Right ventricle myocardium inferior (tissue), 1 donor: ENCODE measurements around the gene RBM4B. TPM values are rescaled to one million over a fixed set of nuclear protein-coding genes. Genes with fewer than 3 reads are reported as not detected.

Source experiments
- ATAC-seq: fragments of 200-7000 bp; cut with Tn5 transposase; one replicate; pipeline ENCODE4 v1.9.1; 2020; ENCODE audit warnings: mild to moderate bottlenecking, moderate library complexity
- DNase-seq: peaks from one replicate; pipeline ENCODE4 v3.0.0; 2021; ENCODE audit errors: missing footprints
- intact Hi-C: fragments of 100-400 bp; cut with DNase I; formaldehyde crosslinking; loops from one replicate; pipeline ENCODE4 v1.11.0; 2022
- total RNA-seq: library from RNA; stranded (reverse); fragmentation: NEBNext Ultra II Directional; extraction: Animal tissue kit (Norgen Biotek cat#: 25700); gene quantifications from one replicate; pipeline ENCODE4 v1.2.1, GENCODE V29; 2021
- donor health status: DM: no; HTN: yes; CAD: no; lungs with severe emphysema.

RBM4B gene
- total RNA-seq, 1 donor from 2014 or later: 14.0 TPM

DNA sequence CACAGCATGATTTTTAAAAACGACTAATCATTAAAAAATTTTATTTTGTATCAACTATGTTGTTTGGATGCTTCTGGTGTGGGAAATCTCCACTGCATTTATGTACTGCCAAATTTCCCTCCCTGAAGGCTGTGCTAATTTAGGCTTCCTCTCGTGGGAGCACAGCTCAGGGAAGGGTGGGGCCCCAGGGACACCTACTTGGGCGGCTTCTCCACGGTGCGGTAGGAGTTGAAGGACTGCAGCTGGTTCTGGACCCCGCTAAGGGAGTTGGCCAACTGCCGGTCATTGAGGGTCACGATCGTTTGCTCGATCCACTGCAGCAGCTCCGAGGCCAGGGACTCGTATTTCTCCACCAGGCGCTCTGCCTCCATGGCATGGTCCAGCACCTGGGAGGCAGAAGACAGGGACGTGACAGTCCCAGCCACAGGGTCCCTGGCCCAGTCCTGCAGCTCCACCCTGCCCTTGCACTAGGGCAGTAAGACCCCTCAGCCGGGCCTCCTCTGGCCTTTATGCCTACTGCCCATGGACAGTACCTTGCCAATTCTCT lies 32.8 kb upstream of the RBM4B start:
- peak; percentile 49 for DNase-seq
- no peak for ATAC-seq
- intact Hi-C loops: no loop called here

DNA sequence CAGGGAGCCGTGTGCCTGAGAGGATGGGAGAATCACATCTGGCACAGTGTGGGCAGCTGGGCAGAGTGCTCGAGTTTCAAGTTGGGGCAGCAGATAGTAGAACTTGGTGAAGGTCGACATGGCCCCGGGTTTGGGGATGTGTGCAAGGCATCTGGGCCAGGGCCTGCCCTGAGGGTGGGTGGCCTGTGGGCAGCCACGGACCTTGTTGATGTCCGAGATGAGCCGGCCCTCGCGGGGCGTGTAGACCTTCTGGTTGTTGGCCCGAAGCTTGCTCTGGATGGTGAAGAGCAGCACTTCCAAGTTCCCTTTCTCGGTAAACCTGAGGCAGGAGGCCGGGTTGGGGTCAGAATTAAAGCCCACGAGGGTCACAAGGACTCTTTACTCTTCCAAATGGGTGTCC lies 31.0 kb upstream of the RBM4B start:
- ATAC-seq: no peak

DNA sequence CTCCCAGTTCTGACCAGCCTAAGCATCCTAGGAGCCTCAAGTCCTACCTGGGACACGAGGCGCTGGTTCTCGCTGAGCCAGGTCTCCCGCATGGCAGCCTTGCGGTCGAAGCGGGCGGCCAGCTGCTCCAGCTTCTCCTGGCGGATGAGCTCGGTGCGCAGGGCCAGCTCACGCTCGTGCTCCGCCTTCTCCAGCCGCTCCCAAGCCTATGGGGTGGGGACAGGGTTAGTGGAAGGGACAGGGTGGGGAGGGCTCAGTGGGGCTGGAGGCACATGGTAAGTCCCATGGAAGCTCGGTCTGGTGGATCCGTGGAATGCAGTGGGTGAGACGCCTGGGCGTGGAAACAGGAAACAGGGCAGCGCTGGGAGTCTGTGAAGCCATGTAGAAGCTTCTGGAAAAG lies 30.4 kb upstream of the RBM4B start:
- ATAC-seq (no peak), DNase-seq (peak; percentile 59)
- intact Hi-C loops: no loop called here

More for the DNA sequence above, 31.0 kb upstream of the RBM4B start:
- DNase-seq: peak; percentile 50
- intact Hi-C loops: no loop called here

DNA sequence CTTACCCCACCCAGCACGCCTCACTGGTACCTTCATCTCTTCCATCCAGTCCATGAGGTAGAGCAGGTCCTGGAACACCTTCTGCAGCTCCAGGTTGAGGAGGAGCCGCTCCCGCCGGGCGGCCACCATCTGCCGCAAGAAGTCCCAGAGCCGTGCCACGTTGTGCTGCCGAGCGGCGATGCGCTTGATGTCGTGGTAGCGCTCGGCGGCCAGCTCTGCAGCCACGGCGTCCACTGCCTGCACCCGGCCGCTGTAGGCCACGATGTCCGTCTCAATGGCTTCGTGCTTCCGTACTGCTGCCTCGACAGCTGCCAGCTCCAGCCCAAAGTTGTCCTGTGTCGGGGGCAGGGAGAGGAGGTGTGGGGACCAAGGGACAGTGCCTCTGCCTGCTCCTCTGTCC lies 29.8 kb upstream of the RBM4B start:
- intact Hi-C loops: no loop called here
- ATAC-seq (no peak), DNase-seq (peak; percentile 60)

DNA sequence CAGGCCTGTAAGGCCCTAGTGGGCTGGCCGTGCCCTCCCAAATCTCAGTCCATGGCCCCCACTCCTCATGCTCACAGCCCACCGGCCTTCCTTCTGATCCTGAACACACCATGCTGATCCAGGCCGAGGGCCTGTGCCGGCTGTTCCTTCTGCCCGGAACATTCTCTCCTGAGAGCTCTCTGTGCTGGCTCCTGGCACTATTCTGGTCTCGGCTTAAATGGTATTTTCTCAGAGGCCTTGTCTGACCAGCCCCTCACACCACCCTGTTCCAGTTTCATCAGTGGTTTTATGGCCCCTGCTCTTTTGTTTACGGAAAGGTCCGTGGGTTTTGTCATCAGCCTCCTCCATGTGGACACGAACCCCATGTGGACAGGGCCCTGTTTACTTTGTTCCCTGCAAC lies 29.3 kb upstream of the RBM4B start:
- DNase-seq (peak; percentile 45), ATAC-seq (no peak)
- intact Hi-C loops: no loop called here

DNA sequence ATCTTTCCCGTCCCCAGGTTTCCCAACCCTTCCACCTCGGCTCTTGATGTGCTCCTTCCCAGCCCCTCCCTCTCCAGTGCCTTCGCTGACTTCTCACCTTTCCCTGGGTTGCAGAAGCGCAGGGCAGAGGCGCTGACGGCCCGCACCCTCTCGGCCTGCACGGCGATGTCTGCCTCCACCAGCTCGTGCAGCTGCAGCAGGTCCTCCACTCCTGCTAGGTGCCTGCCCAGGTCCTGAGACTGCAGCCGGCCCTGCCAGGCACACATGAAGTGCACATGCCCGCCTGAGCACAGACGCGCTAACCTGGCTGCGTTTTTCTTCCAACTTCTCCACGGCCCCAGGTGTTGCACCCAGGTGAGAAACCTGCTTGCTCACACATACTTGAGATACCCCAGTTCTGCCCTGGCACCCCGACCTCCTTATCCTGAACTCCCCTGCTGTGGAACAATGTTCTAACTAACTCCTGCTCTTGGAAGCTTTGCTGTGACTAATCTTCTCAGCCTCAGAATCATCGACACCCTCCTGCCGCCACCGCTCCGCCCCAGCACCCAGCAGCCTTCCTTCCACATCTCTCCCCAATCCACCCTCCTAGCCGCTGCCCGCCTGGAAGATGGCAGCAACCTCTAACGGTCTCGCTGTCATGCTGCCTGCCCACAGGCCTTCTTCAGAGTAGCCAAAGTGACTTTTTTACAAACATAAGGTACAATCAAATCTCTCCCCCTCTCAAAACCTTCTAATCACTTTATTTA lies 28.1 kb upstream of the RBM4B start:
- ATAC-seq (no peak), DNase-seq (no peak)
- intact Hi-C loops: no loop called here

DNA sequence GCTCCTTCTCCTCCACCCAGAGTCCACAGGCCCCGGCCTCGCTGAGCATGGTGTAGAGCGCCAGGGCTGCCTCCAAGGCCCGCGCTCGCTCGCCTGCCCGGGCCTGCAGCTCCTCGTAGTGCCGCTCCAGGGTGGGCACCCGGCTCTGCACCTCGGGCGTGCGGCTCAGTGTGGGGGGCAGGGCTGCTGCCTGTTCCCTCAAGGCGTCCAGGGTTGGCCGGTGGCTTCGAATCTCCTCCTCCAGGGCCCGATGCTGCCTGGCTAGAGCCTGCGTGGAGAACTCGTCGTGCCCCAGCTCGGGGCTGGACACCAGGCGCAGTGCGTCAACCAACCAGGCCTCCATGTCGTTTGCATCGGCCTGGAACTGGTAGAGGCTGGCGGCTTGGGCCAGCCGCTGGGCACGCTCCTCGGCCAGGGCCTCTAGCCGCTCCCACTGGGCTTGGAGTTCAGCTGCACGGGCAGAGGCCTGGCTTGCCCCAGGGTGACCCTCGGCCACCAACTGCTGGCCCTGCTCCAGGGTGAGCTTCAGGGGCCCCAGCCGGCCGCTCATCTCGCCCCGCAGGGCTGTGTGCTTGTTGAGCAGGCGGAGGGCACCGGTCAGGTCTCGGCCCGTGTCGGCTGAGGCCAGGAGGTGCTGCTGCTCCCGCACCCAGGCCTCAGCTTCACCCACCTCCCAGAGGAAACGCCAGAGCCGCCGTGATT lies 27.1 kb upstream of the RBM4B start:
- intact Hi-C loops: no loop called here
- DNase-seq: no peak
- ATAC-seq: no peak

DNA sequence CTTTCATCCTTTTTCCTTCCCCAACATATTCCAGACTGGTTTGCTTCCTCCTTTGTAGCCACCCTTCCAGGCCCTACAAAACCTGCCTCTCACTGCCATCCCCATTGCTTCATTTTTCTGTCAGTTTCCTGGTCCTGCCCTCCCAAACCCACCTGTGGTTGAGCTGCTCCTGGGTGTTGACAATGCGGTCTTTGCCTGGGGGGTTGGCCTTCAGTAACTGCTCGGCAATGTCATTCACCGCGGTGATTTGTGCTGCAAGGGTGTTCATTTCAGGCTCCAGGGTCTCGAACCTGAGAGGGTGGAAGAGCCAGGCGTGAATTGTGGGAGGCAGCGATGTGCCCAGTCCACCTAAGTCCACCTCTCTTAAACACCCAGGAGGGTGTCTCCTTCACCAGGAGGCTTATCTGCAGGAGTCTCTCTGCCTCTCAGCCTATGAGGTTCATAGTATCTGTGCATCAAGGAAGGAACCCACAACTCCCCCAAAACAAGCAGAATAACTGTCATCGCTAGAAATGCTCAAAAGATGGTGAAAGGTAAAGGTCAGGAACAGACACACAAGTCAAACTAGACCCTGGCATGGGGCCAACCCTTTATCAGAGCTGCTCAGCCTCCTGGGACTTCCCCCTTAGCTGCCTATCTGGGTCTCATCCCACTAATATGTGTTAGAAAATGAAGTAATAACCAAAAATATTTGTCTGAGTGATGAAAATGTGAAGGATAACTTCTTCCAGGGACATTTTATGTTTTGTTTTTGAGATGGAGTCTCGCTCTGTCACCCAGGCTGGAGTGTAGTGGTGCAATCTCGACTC lies 23.9 kb upstream of the RBM4B start:
- intact Hi-C loops: no loop called here
- ATAC-seq (no peak), DNase-seq (no peak)

DNA sequence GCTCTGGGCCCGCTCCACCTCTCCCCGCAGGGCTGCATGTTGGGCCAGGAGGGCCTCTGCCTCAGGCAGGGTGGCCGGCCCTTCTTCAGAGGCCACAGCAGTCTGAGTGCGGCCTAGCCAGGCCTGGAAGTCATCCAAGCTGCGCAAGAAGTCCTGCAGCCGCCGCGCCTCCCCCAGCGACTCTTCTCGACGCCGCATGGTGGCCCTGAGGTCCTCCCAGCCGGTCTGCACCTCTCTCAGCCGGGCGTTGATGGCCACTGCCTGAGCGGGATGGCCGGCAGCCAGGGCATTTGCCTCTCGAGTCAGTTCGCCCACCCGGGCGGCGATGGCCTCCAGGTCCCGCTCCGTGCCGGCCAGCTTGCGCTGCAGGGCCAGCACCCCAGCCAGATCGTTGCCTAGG lies 23.1 kb upstream of the RBM4B start:
- no peak for DNase-seq
- no peak for ATAC-seq
- intact Hi-C loops: no loop called here

DNA sequence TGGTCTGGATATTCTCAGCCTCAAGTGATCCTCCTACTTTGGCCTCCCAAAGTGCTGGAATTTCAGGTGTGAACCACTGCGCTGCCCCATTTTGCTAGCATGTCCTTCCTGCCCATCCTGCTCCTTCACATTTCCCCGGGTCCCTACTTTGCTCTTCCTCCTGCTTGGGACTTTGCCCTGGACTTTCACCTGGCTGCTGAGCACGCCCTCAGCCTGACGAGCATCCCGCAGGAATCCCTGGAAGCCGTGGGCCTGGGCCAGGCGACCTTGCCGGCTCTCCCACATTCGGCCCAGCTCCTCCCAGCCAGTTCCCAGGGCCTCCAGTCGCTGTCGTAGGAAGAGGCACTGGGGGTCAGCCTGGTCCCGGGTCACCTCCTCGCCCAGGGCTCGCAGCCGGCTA lies 22.6 kb upstream of the RBM4B start:
- intact Hi-C loops: no loop called here
- no peak for DNase-seq
- ATAC-seq: no peak

DNA sequence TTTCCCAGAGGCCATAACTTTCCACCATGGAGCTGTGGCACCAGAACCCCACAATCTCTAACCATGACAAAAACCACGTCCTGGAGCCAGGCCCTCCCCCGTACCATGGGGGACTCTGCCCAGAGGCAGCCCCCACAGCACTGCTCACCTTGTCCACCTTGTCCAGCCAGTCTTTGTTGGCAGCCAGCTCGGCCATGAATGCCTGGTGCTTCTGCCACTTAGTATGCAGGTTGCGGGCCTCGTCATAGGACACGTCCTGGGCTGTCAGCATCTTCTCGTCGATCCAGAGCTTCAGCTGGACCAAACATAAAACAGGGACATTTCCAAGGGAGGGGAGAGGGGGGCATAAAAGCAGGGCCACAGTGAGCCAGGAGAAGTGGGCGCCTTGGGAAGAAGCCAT lies 20.8 kb upstream of the RBM4B start:
- DNase-seq (no peak), ATAC-seq (no peak)
- intact Hi-C loops: no loop called here

DNA sequence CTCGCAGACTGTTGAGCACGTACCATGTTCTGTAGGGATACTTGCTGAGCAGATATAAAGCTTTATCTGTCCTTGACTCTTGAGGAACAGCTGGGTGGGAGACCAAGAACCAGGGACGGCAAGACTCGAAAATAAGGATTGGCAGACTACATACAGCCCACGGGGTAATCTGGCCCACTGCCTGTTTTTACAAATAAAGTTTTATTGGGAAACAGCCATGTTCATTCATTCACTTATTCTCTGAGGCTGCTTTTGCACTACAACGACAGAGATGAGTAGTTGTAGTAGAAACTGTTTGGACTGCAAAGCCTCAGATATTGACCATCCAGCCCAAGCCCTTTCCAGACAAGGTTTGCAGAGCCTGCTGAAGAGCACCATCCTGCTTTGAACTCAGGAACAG lies 20.3 kb upstream of the RBM4B start:
- ATAC-seq (no peak), DNase-seq (no peak)
- intact Hi-C loops: no loop called here

DNA sequence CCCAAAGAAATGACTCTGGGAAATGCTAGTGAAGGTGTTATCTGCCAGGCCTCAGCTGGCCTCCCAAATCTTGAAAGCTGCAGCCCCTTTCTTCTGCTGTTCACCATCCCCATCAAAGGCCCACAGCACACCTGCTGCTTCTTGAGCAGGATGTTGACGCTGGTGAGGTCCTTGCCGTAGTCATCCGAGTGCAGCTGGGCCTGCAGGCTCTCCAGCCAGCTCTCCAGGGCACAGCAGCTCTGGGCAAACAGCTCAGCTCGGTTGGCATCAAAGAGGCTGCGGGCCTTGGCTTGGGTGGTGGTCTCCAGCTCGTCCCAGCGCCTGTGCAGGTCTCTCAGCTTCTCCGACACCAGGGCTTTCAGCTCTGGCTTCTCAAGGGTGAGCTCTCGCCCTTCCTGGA lies 18.5 kb upstream of the RBM4B start:
- intact Hi-C loops: no loop called here
- ATAC-seq: no peak
- DNase-seq: peak; percentile 4

DNA sequence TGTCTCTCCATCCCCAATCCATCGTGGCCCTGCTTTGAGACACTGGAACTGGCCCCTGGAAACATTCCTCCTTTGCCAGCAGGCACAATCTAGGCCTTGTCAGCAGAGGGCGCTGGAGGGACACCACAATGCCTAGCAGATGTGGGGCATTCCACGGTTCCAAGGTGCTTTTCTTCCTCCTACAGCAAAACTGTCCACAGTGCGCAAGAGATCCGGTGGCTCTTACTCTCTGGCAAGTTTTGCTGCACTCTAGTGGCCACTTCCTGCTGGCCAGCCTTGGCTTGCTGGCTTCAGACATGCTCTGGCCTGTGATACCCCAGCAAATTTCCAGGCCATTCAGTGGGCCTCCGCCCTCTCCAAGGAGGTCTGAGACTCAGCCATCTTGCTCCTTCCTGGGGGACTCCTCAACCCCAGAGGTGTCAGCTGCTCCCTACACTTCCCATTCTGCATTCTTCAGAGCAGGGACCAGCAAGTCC lies 17.1 kb upstream of the RBM4B start:
- peak; percentile 80 for ATAC-seq
- intact Hi-C loops: loop anchor here (1.0 kb wide), 1 partner anchor 140 kb away; no protein-coding TSS in a partner anchor

DNA sequence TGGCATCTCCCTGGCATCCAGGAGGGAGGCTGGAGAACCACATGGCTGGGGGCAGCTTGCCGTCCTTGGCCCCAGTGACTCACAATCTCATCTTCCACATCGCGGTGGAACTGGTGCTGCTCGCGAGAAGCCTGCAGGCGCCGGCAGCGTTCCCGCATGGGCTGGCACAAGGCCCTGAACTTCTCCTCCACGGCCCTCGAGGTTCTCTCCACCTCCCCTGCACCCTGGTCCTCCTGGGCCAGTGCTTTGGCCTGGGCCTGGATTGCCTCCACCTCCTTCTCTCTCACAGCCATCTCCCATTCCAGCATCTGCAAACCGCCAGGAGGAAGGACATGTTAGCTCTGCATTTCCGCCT lies 16.3 kb upstream of the RBM4B start:
- intact Hi-C loops: loop anchor here (1.0 kb wide), 1 partner anchor 140 kb away; no protein-coding TSS in a partner anchor
- ATAC-seq: no peak
- peak; percentile 57 for DNase-seq

More for the DNA sequence above, 17.1 kb upstream of the RBM4B start:
- peak; percentile 89 for DNase-seq

DNA sequence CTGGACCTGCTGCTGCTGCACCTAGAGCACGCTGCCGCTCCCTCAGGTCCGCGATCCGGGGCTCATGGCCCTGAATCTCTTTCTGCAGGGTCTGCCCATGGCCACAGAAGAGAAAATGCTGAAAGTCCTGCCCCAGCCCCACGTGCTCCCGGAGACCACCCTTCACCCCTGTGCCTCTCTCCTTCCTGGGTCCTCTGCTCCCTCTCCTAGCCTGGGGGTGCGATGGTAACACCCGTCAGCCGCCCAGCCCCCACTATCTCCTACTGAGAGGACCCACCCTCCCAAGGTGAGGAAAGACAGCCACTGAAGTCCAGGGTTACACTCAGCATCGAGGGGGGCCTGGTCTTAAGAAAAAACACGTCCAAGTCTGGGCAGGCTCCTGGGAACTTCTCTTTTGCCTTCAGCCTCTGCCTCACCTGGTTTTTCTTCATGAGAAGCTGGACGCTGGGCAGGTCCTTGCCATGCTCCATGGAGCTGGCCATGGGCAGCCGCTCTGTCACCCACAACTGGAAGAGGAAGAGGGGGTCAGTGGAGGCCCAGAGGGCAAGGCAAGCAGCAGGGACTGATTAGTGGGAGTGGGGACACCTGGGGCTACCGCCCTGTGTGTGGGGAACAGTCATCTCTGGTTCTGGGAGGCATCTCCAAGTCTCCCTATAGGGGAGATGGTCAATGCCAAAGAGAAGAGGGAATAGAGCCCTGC lies 15.8 kb upstream of the RBM4B start:
- DNase-seq (peak; percentile 2), ATAC-seq (no peak)
- intact Hi-C loops: loop anchor here (1.0 kb wide), 1 partner anchor 141 kb away; no protein-coding TSS in a partner anchor

DNA sequence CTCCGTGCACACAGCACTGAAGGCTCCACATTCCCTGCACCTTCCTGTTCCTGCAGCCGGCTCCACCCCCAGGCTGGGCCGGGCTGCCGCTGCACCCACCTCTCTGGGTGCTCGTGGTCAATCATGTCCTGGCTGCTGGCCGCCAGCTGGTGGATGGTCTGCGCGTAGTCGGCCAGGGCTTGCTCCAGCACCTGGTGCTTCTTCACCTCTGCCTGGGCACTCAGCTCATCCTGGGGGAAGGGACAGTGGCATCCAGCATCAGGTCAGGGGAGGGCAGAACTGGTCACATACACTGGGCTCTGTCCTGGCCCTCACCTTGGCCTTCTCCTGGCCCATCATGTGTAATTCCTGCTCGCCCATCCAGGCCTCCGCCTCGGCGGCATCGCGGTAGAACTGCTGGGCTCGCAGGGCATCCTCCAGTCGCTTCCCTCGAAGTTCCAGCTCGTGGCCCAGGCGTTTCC lies 15.2 kb upstream of the RBM4B start:
- ATAC-seq (no peak), DNase-seq (no peak)
- intact Hi-C loops: no loop called here

DNA sequence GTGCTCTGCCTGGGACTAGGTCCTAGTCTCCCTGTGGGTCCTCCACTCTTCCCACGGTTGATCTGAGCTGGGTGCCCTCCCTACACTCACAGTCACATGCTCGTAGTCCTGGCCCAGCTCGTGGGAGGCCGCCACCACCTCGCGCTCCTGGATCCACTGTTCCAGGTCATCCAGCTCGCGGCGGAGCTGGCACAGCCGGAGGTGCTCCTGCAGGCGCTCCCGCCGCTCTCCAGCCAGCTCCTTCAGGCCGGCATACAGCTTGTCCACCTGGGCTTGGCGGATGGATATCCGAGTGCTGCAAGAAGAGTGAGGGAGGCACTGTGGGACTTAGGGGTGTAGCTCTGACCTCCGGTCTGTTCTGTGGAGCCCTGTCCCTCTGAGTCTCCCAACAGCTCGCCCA lies 14.8 kb upstream of the RBM4B start:
- intact Hi-C loops: no loop called here
- ATAC-seq (no peak), DNase-seq (no peak)
